Mucosa of stomach (tissue), 1 donor: ENCODE results near the gene RRP1.

Source experiments
- H3K27me3 ChIP-seq: one replicate; pipeline ENCODE4 v1.7.0; 2013; ENCODE audit warnings: mild to moderate bottlenecking, low read length; ENCODE audit not compliant: control insufficient read depth, insufficient read depth
- H3K36me3 ChIP-seq: one replicate; pipeline ENCODE4 v1.7.0; 2013; ENCODE audit warnings: low read length; ENCODE audit not compliant: control insufficient read depth, insufficient read depth
- H3K4me1 ChIP-seq: one replicate; pipeline ENCODE4 v1.7.0; 2013; ENCODE audit warnings: mild to moderate bottlenecking, low read length; ENCODE audit not compliant: control insufficient read depth, insufficient read depth
- H3K4me3 ChIP-seq: one replicate; pipeline ENCODE4 v1.7.0; 2013; ENCODE audit warnings: low read length
- H3K9ac ChIP-seq: one replicate; pipeline ENCODE4 v1.7.0; 2013; ENCODE audit warnings: mild to moderate bottlenecking, low read length, moderate library complexity
- H3K9me3 ChIP-seq: one replicate; pipeline ENCODE4 v1.7.0; 2013; ENCODE audit warnings: mild to moderate bottlenecking, low read length, moderate library complexity; ENCODE audit not compliant: control insufficient read depth
- donor health status: Pancreatic carcinoma.

The RRP1 gene, protein sequence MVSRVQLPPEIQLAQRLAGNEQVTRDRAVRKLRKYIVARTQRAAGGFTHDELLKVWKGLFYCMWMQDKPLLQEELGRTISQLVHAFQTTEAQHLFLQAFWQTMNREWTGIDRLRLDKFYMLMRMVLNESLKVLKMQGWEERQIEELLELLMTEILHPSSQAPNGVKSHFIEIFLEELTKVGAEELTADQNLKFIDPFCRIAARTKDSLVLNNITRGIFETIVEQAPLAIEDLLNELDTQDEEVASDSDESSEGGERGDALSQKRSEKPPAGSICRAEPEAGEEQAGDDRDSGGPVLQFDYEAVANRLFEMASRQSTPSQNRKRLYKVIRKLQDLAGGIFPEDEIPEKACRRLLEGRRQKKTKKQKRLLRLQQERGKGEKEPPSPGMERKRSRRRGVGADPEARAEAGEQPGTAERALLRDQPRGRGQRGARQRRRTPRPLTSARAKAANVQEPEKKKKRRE

GRCh38 chr21:43789276-43790009, at the start of gene RRP1:
RRP1 (plus strand) TSS chr21:43789577; CDS start chr21:43789630, 53 bp downstream.
- Histone ChIP-seq H3K27me3 (no peaks in the 10 kb centered on the region), H3K4me1 (peaks cover 11% of the 10 kb centered on the region), H3K9me3 (no peaks in the 10 kb centered on the region), H3K9ac (peak within 1 kb of the TSS; percentile 69), H3K36me3 (peaks cover 17% of the 10 kb centered on the region), H3K4me3 (peak within 1 kb of the TSS; percentile 36)

GRCh38 chr21:43739621-43740435, 49.5 kb upstream of the RRP1 start:
- no peak overlapping the region for H3K9ac ChIP-seq
- H3K27me3 ChIP-seq = no peaks in the 10 kb centered on the region
- H3K4me3 ChIP-seq = no peak overlapping the region
- no peaks in the 10 kb centered on the region for H3K36me3 ChIP-seq
- peaks cover 7% of the 10 kb centered on the region for H3K4me1 ChIP-seq
- no peaks in the 10 kb centered on the region for H3K9me3 ChIP-seq

DNA sequence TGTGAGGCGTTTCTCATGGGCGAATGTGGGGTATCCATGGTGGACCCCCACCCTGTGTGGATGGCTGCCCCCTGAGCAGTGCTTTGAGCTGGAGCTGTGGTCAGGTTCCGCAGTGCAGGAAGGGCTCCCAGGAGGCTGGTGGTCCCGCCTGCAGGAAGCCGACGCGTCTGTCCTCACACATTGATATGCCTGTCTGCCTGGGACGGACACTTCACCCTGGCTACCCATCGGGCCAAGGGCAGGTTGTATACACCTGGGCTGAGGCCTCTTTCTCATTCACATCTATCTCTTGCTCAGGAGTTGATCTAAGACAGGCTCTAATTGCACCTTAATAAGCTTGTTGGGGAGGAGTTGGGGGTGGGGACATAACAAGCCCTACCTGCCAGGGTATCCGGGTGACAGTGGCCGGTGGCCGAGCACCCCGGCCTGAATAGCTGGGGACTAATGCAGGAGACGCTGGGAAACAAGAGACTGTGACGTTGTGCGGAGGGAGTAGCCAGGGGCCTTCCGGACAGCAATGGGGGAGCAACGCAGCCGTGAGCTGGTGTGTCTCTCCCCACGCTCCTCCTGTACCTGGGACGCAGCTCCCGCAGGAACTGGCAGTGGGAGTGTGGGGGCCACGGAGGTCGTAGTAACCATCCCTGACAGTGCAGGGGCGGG, 48.8 kb upstream of the RRP1 start:
- H3K9me3 ChIP-seq = no peaks in the 10 kb centered on the region
- no peaks in the 10 kb centered on the region for H3K27me3 ChIP-seq
- no peak overlapping the region for H3K4me3 ChIP-seq
- no peak overlapping the region for H3K9ac ChIP-seq
- no peaks in the 10 kb centered on the region for H3K4me1 ChIP-seq
- H3K36me3 ChIP-seq = no peaks in the 10 kb centered on the region

- Histone ChIP-seq H3K9ac (no peak overlapping the region), H3K4me1 (no peaks in the 10 kb centered on the region), H3K4me3 (no peak overlapping the region), H3K9me3 (no peaks in the 10 kb centered on the region), H3K36me3 (peaks cover 6% of the 10 kb centered on the region), H3K27me3 (no peaks in the 10 kb centered on the region)
Measured at GRCh38 chr21:43741423-43742096, 47.8 kb upstream of the RRP1 start.

GRCh38 chr21:43743947-43744346, 45.4 kb upstream of the RRP1 start:
- H3K4me1 ChIP-seq = no peaks in the 10 kb centered on the region
- no peak overlapping the region for H3K9ac ChIP-seq
- peaks cover 7% of the 10 kb centered on the region for H3K36me3 ChIP-seq
- H3K4me3 ChIP-seq = no peak overlapping the region
- no peaks in the 10 kb centered on the region for H3K27me3 ChIP-seq
- H3K9me3 ChIP-seq = no peaks in the 10 kb centered on the region

DNA sequence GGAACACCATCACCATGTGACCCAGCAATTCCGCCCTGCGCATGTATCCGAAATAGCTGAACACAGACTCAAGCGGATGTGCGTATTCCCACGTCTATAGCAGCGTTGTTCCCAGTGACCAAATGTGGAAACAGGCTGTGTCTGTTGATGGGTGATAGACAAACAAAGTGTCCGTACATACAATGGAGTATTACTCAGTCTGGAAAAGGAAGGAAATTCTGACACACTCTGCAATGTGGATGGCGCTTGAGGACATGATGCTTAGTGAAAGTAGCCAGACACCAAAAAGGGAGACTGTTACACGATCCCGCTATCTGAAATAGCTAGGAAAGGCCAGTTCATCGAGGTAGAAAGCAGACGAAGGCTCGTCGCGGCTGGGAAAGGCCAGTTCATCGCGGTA, 44.7 kb upstream of the RRP1 start:
- H3K9me3 ChIP-seq = no peaks in the 10 kb centered on the region
- no peaks in the 10 kb centered on the region for H3K27me3 ChIP-seq
- no peaks in the 10 kb centered on the region for H3K4me1 ChIP-seq
- peaks cover 7% of the 10 kb centered on the region for H3K36me3 ChIP-seq
- H3K4me3 ChIP-seq = no peak overlapping the region
- no peak overlapping the region for H3K9ac ChIP-seq

- Histone ChIP-seq H3K27me3 (no peaks in the 10 kb centered on the region), H3K4me3 (no peak overlapping the region), H3K36me3 (peaks cover 7% of the 10 kb centered on the region), H3K9ac (no peak overlapping the region), H3K4me1 (no peaks in the 10 kb centered on the region), H3K9me3 (no peaks in the 10 kb centered on the region)
Measured at GRCh38 chr21:43745772-43746517, 43.4 kb upstream of the RRP1 start.

DNA sequence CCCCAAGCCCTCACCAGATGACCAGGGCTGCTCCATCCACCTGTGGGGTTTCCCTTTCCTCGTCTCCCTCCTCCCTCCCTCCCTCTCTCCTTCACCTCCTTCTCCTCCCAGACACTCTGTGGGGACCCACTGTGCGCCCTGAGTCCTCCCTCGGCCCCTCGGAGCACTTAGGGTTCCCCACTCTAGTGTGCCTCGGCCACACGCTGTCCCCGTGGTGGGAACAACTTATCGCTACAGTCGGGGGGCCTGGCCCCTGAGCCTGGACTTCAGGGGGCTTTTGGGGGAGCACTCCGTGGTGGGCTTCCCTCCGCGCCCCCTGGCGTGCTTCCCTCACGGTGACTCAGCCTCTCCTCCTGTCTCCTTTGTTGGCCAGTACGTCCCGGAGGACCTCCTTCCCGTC, 40.8 kb upstream of the RRP1 start:
- no peaks in the 10 kb centered on the region for H3K4me1 ChIP-seq
- H3K4me3 ChIP-seq = no peak overlapping the region
- peaks cover 12% of the 10 kb centered on the region for H3K36me3 ChIP-seq
- no peaks in the 10 kb centered on the region for H3K27me3 ChIP-seq
- no peaks in the 10 kb centered on the region for H3K9me3 ChIP-seq
- H3K9ac ChIP-seq = no peak overlapping the region

GRCh38 chr21:43749651-43750262, 39.6 kb upstream of the RRP1 start:
- Histone ChIP-seq H3K4me1 (no peaks in the 10 kb centered on the region), H3K9me3 (no peaks in the 10 kb centered on the region), H3K27me3 (no peaks in the 10 kb centered on the region), H3K36me3 (peaks cover 16% of the 10 kb centered on the region), H3K9ac (no peak overlapping the region), H3K4me3 (no peak overlapping the region)

GRCh38 chr21:43750339-43751033, 38.9 kb upstream of the RRP1 start:
- Histone ChIP-seq H3K36me3 (peaks cover 16% of the 10 kb centered on the region), H3K9ac (no peak overlapping the region), H3K27me3 (no peaks in the 10 kb centered on the region), H3K9me3 (no peaks in the 10 kb centered on the region), H3K4me1 (no peaks in the 10 kb centered on the region), H3K4me3 (no peak overlapping the region)
